SJSA1 (cell line): ENCODE data around the gene VPS37D. TPM values are rescaled to one million over a fixed set of nuclear protein-coding genes. Genes with fewer than 3 reads are reported as not detected.

Experiments
- total RNA-seq: library from RNA; depleted of rRNA; stranded (reverse); fragments of >200 nt; shearing (Covaris generic); gene quantifications from 2 replicates; pipeline ENCODE4 v1.2.3, GENCODE V29; 2014; rRNA removed

Gene VPS37D
- total RNA-seq, 1 experiment from 2014 or later: 1.8 TPM

Other genes starting within 250 kb of the VPS37D start
- 3.5 and 10.5 TPM in 2 replicates for gene FZD9, start 234.1 kb upstream of the VPS37D start, total RNA-seq
- 78.9 and 86.5 TPM in 2 replicates for gene BAZ1B, start 145.5 kb upstream of the VPS37D start, total RNA-seq
- gene BCL7B, start 110.1 kb upstream of the VPS37D start, total RNA-seq: 20.5 and 75.2 TPM in 2 replicates
- 63.8 and 67.2 TPM in 2 replicates for gene TBL2, start 89.3 kb upstream of the VPS37D start, total RNA-seq
- gene MLXIPL, start 43.3 kb upstream of the VPS37D start, total RNA-seq: not detected in 2 replicates
- 1.3 TPM in 2 replicates for gene DNAJC30, start 15.6 kb downstream of the VPS37D start, total RNA-seq
- 42.2 and 45.5 TPM in 2 replicates for gene BUD23, start 15.8 kb downstream of the VPS37D start, total RNA-seq
- 8.8 and 10.1 TPM in 2 replicates for gene STX1A, start 51.8 kb downstream of the VPS37D start, total RNA-seq
- 23.6 and 25.8 TPM in 2 replicates for gene ABHD11, start 71.0 kb downstream of the VPS37D start, total RNA-seq
- gene CLDN3, start 102.4 kb downstream of the VPS37D start, total RNA-seq: not detected in 2 replicates
- 0.16 TPM in 1 of 2 replicates, not detected in the other for gene CLDN4, start 163.2 kb downstream of the VPS37D start, total RNA-seq
- 0.91 and 2.9 TPM in 2 replicates for gene METTL27, start 174.7 kb downstream of the VPS37D start, total RNA-seq
- not detected in 2 replicates for gene TMEM270, start 193.3 kb downstream of the VPS37D start, total RNA-seq